Measurements from ENCODE around the gene MRPL38. TPM values are rescaled to one million over a fixed set of nuclear protein-coding genes. Genes with fewer than 3 reads are reported as not detected.

MRPL38 gene
- total RNA-seq, 4 donors from 2014 or later: 24.9 to 46.0 (median 35.6) TPM

- ATAC-seq (ENCODE audit: low FRiP score): no peak
- DNase-seq (ENCODE audit: low spot score): no peak
- TF ChIP-seq CTCF (IDR thresholded peaks at IDR 0.05): no peak
Observed at GRCh38 chr17:75941442-75941819, 36.7 kb upstream of the MRPL38 start.

- DNase-seq (ENCODE audit: low spot score) (peak; percentile 63), ATAC-seq (ENCODE audit: low FRiP score) (peak; percentile 99)
- no peak for TF ChIP-seq CTCF (IDR thresholded peaks at IDR 0.05)
Observed at GRCh38 chr17:75940727-75941441, 36.2 kb upstream of the MRPL38 start, which contains the start of gene FBF1. FBF1 (minus strand) TSS chr17:75941042; CDS start chr17:75938149, 2,893 bp downstream.

GRCh38 chr17:75937652-75938051, 33.0 kb upstream of the MRPL38 start:
- no peak for TF ChIP-seq CTCF (IDR thresholded peaks at IDR 0.05)
- ATAC-seq (ENCODE audit: low FRiP score): no peak
- DNase-seq (ENCODE audit: low spot score): no peak

GRCh38 chr17:75933808-75934207, 29.1 kb upstream of the MRPL38 start:
- DNase-seq (ENCODE audit: low spot score) (no peak), ATAC-seq (ENCODE audit: low FRiP score) (no peak)
- no peak for TF ChIP-seq CTCF (IDR thresholded peaks at IDR 0.05)

- TF ChIP-seq CTCF (IDR thresholded peaks at IDR 0.05): no peak
- ATAC-seq (ENCODE audit: low FRiP score) (no peak), DNase-seq (ENCODE audit: low spot score) (no peak)
Observed at GRCh38 chr17:75932852-75933251, 28.2 kb upstream of the MRPL38 start.

- DNase-seq (ENCODE audit: low spot score) (no peak), ATAC-seq (ENCODE audit: low FRiP score) (no peak)
- TF ChIP-seq CTCF (IDR thresholded peaks at IDR 0.05): no peak
Observed at GRCh38 chr17:75931062-75931461, 26.4 kb upstream of the MRPL38 start.

- ATAC-seq (ENCODE audit: low FRiP score) (no peak), DNase-seq (ENCODE audit: low spot score) (no peak)
Observed at GRCh38 chr17:75927286-75927922, 22.7 kb upstream of the MRPL38 start.

More at GRCh38 chr17:75927286-75927922, 22.7 kb upstream of the MRPL38 start:
- TF ChIP-seq CTCF (IDR thresholded peaks at IDR 0.05): no peak

Data from omental fat pad (tissue), 4 donors.